Measurements from ENCODE around the gene GPC5.

Gene GPC5

GRCh38 chr13:91824416-91824815 is 426.0 kb downstream of the GPC5 start:
- no peak for DNase-seq (ENCODE audit: low read depth in 2 of 2)
- TF ChIP-seq CTCF (IDR thresholded peaks at IDR 0.05; ENCODE audit: low read depth, low read length) = no peak

GRCh38 chr13:91825516-91825915 is 427.1 kb downstream of the GPC5 start:
- no peak for DNase-seq (ENCODE audit: low read depth in 2 of 2)
- H3K4me3 ChIP-seq (replicated peaks in 1 of 2; ENCODE audit: low read depth in 2 of 2, low read length in 2 of 2) = no peak overlapping the region
- no peak for TF ChIP-seq CTCF (IDR thresholded peaks at IDR 0.05; ENCODE audit: low read depth, low read length)

More at GRCh38 chr13:91824416-91824815, 426.0 kb downstream of the GPC5 start:
- no peak overlapping the region for H3K4me3 ChIP-seq (replicated peaks in 1 of 2; ENCODE audit: low read depth in 2 of 2, low read length in 2 of 2)

GRCh38 chr13:91836553-91836952 is 438.1 kb downstream of the GPC5 start:
- no peak for TF ChIP-seq CTCF (IDR thresholded peaks at IDR 0.05; ENCODE audit: low read depth, low read length)
- no peak overlapping the region for H3K4me3 ChIP-seq (replicated peaks in 1 of 2; ENCODE audit: low read depth in 2 of 2, low read length in 2 of 2)

GRCh38 chr13:91845612-91846011 is 447.2 kb downstream of the GPC5 start:
- no peak for DNase-seq (ENCODE audit: low read depth in 2 of 2)
- H3K4me3 ChIP-seq (replicated peaks in 1 of 2; ENCODE audit: low read depth in 2 of 2, low read length in 2 of 2) = no peak overlapping the region
- no peak for TF ChIP-seq CTCF (IDR thresholded peaks at IDR 0.05; ENCODE audit: low read depth, low read length)

More at GRCh38 chr13:91836553-91836952, 438.1 kb downstream of the GPC5 start:
- no peak for DNase-seq (ENCODE audit: low read depth in 2 of 2)

- TF ChIP-seq CTCF (IDR thresholded peaks at IDR 0.05; ENCODE audit: low read depth, low read length) = no peak
- no peak for DNase-seq (ENCODE audit: low read depth in 2 of 2)
- H3K4me3 ChIP-seq (replicated peaks in 1 of 2; ENCODE audit: low read depth in 2 of 2, low read length in 2 of 2) = no peak overlapping the region
These were observed 465.3 kb downstream of the GPC5 start for GRCh38 chr13:91863699-91864098.

- H3K4me3 ChIP-seq (replicated peaks in 1 of 2; ENCODE audit: low read depth in 2 of 2, low read length in 2 of 2) = no peak overlapping the region
- no peak for DNase-seq (ENCODE audit: low read depth in 2 of 2)
- TF ChIP-seq CTCF (IDR thresholded peaks at IDR 0.05; ENCODE audit: low read depth, low read length) = no peak
These were observed 469.9 kb downstream of the GPC5 start for GRCh38 chr13:91868351-91868750.

GRCh38 chr13:91878491-91878890 is 480.1 kb downstream of the GPC5 start:
- no peak for DNase-seq (ENCODE audit: low read depth in 2 of 2)
- H3K4me3 ChIP-seq (replicated peaks in 1 of 2; ENCODE audit: low read depth in 2 of 2, low read length in 2 of 2) = no peak overlapping the region
- TF ChIP-seq CTCF (IDR thresholded peaks at IDR 0.05; ENCODE audit: low read depth, low read length) = no peak

Data from cardiac fibroblast (primary cell).